HG03045 (cell line): ENCODE data around the gene RNASE9.
"Not testable (repeated sequence)": the region's sequence is repeated elsewhere in the genome, so short reads cannot be mapped to it uniquely, and the experiment has no call there.

Experiments used
- ATAC-seq: cut with Tn5 transposase; IDR thresholded peaks from one replicate; pipeline ENCODE4 v1.9.1; 2021; ENCODE audit warnings: mild to moderate bottlenecking, moderate library complexity; ENCODE audit not compliant: unreplicated experiment

The RNASE9 gene

DNA sequence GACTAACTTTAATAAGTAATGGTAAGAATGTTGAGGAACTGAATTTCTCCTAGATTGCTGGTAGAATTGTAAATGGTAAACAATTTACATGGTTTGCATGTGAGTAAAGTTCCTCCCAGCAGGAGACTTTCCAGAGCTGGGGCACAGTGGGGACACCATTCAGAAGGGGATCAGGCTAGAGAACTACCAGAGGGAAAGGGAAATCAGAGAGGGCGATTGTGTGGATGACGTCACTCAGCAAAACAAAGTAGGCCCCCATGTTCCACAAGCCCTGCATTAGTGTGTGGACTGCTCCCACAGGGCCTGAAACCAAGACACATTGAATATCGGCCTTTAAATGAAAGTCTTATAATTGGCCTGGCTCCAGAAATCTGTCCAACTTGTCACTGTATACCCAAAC lies 17.5 kb upstream of the RNASE9 start:
- no peak for ATAC-seq

DNA sequence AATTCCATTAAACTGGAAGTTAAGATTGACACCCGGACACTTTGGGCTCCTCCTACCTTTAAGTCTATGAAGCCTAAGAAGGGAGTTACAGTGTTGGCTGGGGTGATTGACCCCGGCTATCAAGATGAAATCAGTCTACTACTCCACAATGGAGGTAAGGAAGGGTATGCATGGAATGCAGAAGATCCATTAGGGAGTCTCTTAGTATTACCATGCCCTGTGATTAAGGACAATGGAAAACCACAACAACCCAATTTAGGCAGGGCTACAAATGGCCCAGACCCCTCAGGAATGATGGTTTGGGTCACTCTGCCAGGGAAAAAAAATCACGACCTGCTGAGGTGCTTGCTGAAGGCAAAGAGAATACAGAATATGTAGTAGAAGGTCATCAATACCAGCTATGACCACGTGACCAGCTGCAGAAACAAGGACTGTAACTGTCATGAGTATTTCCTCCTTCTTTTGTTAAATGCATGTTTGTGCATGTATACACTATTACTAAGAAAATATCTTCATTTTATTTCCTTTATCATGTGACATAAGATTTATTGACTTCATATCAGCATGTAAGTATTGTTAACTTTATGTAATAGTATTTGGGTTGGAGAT lies 11.6 kb upstream of the RNASE9 start:
- not testable (repeated sequence) for ATAC-seq

- ATAC-seq = not testable (repeated sequence)
Observed at GRCh38 chr14:20570720-20571119, 9.9 kb upstream of the RNASE9 start.

DNA sequence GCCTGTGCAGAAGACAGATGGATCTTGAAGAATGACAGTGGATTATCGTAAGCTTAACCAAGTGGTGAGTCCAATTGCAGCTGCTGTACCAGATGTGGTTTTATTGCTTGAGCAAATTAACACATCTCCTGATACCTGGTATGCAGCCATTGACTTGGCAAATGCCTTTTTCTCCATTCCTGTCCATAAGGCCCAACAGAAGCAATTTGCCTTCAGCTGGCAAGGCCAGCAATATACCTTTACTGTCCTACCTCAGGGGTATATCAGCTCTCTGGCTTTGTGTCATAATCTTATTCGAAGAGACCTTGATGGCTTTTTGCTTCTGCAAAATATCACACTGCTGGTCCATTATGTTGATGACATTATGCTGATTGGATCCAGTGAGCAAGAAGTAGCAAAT lies 9.0 kb upstream of the RNASE9 start:
- ATAC-seq = not testable (repeated sequence)

- no peak for ATAC-seq
Observed at GRCh38 chr14:20569066-20569465, 8.2 kb upstream of the RNASE9 start.

DNA sequence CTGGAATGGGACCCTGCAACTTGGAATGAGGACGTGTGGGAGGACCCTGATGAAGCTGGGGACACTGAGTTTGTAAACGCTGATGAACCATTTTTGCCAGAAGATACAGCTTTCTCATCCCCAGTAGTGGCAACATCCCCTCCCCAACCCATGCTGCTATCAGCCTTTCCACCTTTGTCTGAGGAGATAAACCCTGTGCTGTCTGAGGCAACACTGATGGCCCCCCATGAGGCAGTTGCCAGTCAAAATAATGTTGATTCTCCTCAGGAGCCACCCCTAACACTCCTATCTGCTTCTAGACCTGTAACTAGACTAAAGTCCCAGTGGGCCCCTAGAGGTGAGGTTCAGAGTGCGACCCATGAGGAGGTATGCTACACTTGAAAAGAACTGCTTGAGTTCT lies 7.5 kb upstream of the RNASE9 start:
- no peak for ATAC-seq

DNA sequence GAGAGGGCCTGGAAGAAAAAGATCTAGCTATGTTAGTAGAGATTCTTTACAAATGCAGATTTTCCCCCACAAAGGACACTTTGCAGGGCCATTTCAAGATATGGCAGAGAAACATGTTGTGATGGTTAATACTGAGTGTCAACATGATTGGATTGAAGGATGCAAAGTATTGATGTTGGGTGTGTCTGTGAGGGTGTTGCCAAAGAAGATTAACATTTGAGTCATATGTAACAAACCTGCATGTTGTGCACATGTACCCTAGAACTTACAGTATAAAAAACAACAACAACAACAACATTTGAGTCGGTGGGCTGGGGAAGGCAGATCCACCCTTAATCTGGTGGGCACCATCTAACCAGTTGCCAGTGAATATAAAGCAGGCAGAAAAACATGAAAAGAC lies 6.4 kb upstream of the RNASE9 start:
- ATAC-seq = not testable (repeated sequence)

- no peak for ATAC-seq
Observed at GRCh38 chr14:20564501-20564997, 3.7 kb upstream of the RNASE9 start.

DNA sequence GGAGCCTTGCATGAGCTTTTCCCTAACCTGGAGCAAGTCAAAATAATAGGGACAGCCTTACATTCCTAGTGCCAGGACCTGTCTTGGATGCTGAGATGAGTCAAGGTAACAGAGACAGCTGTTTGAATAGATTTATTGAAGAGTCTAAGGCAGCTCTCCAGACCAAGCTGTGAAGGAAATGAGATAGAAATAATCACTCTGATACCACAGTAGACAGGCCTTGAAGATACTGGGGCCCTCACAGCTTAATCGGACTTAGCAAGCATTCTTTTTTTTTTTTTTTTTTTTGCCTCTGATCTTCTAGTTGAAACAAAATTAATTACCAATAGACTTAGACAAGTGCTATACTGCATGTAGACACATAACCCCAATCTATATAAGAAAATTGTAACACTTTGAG lies 3.1 kb upstream of the RNASE9 start:
- ATAC-seq = no peak

DNA sequence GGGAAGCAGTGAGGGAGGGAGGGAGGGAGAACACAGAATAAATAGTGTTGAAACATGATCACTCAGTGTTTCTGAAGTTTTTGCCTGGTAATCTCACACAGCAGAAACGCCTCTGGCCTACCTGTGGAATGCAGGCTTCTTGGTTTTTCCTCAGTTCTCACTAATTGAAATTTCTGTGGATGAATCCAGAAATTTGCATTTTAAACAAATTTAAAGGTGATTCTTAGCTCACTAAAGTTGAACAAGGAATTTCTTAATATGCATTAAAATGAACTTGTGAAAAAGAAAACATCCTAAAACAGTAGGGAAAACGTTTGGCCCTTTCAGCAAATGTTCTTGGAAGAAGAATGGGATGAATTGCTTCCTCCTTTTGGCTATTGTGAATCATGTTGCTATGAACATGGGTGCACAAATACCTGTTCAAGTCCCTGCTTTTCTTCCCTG lies 1.4 kb downstream of the RNASE9 start:
- ATAC-seq = no peak

DNA sequence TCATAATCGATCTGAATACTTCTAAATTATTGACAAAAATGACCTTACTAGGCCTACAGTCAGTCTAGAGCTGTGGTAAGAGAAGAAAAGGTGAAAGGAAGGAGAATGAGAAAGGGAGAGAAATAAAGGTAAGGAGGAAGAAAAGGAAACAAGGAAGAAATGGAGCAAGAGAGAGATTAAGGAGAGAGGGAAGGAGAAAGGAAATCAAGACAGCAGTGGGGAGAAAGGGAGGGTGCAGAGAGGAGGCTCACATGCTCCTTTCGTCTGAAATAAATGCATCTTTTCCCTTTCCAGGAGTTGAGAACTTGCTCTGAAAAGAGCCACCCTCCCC lies 3.7 kb downstream of the RNASE9 start:
- no peak for ATAC-seq

- no peak for ATAC-seq
Observed at GRCh38 chr14:20556500-20557211, 4.2 kb downstream of the RNASE9 start.

GRCh38 chr14:20555845-20556244 lies 5.0 kb downstream of the RNASE9 start:
- ATAC-seq = no peak

DNA sequence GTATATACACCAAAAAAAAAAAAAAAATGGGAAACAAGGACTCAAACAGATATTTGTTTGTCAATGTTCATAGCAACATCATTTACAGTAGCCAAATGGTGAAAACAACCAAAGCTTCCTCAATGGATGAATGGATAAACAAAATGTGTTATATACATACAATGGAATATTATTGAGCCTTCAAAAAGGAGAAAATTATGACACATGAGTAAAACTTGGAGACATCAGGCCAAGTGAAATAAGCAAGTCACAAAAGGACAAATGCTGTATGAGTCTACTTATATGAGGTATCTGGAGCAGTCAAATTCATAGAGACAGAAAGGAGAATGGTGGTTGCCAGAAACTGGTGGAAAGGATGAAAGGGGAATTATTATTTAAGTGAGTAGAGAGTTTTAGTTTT lies 7.8 kb downstream of the RNASE9 start:
- no peak for ATAC-seq

DNA sequence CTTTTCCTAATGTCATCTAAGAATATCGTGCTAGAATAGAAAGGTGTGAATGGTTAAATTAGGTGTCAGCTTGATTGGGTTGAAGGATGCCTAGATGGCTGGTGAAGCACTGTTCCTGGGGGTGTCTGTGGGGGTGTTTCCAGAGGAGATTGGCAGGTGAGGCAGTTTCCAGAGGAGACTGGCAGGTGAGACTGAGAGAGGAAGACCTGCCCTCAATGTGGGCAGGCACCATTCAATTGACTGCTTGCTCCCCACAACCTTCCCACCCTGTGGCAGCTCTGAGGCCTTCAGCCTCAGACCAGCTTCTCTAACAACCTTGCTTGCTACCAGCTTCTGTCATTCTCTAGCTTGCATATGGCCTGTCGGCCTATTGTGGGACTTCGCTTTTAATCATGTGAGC lies 9.2 kb downstream of the RNASE9 start:
- ATAC-seq = no peak

GRCh38 chr14:20550926-20551325 lies 9.9 kb downstream of the RNASE9 start:
- no peak for ATAC-seq

GRCh38 chr14:20548414-20549158 lies 12.3 kb downstream of the RNASE9 start:
- ATAC-seq = no peak

DNA sequence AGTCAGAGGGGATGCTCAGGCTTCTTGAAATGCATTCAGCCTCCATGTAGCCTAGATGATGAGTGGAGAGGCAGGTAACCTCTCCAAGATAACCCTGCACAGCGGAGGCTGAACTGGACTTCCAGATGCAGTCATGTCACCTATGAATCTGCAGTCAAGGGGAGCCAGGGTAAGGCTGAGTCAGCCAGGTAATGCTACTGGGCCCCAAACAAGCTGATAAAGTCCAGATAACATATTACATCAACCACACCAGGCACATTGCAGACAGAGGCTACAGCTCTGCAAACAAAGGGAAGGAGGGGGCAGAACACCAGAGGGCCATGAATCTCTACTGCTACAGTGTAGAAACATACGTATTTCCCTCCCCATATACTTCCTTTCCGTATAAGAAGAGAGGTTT lies 14.0 kb downstream of the RNASE9 start:
- no peak for ATAC-seq

DNA sequence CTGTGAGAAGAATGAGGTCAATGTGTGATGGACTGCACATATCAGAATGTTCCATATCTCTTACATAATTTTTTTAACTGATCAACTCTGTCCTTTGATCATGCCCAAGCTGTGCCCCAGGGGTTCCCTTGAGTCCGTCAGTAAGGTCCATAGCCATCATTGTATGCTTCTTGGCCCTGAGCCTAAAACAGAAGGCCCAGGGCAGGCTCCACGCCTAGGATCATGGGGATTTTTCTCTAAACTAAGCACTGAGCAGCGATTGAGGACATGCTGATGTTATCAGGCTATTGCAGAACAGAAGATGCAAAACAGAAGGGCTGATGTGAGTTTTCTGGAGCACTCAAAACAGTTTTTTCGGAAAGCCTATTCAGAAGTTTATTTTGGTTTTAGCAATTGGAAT lies 20.9 kb downstream of the RNASE9 start:
- no peak for ATAC-seq

- no peak for ATAC-seq
Observed at GRCh38 chr14:20530771-20531571, 29.9 kb downstream of the RNASE9 start.

DNA sequence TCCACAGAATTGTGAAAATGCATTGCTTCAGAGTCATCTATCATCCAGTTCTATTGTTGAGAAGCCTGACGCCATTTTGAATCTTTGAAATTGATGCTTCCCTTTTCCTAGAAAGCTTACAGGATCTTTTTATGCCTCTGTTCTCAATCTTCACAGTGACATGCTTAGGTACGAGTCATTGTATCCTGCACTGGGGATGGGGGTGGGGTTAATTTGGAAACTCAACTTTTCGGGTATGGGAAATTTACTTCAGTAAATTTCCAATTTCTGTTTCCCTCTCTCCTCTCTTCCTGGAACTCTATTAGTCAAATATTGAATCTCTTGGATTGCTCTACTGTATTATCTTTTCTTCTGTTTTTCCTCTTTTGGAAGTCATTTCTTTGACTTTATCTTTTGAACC lies 31.0 kb downstream of the RNASE9 start:
- ATAC-seq = no peak
